GM18499 (cell line): ENCODE measurements around the gene PIAS4.

ENCODE experiments used
- ATAC-seq: cut with Tn5 transposase; IDR thresholded peaks from one replicate; pipeline ENCODE4 v1.9.1; 2021; ENCODE audit warnings: moderate number of reproducible peaks; ENCODE audit not compliant: insufficient read depth, unreplicated experiment

Gene PIAS4

GRCh38 chr19:4036576-4037300 lies 29.2 kb downstream of the PIAS4 start:
- no peak for ATAC-seq

- ATAC-seq, result no peak
Observed at GRCh38 chr19:4037301-4037949, 29.9 kb downstream of the PIAS4 start.

DNA sequence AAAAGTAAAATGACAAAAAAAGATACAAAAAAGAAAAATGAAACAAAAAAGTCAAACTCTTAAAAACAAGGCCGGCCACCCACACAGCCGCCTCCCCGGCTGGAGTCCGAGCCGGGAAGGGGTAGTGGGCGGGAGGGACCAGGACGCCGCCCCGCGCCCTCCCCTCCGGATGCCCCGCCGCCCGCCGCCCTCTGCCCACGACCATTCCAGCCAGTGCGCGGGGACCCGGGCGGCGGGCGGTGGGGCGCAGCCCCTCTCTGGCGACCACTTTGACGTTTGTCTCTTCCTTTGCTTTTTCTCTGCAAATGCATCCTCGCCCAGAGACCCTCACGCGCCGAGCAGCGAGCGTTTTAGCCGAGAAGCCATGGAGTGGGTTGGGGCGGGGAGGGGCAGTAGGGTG lies 30.5 kb downstream of the PIAS4 start:
- no peak for ATAC-seq

DNA sequence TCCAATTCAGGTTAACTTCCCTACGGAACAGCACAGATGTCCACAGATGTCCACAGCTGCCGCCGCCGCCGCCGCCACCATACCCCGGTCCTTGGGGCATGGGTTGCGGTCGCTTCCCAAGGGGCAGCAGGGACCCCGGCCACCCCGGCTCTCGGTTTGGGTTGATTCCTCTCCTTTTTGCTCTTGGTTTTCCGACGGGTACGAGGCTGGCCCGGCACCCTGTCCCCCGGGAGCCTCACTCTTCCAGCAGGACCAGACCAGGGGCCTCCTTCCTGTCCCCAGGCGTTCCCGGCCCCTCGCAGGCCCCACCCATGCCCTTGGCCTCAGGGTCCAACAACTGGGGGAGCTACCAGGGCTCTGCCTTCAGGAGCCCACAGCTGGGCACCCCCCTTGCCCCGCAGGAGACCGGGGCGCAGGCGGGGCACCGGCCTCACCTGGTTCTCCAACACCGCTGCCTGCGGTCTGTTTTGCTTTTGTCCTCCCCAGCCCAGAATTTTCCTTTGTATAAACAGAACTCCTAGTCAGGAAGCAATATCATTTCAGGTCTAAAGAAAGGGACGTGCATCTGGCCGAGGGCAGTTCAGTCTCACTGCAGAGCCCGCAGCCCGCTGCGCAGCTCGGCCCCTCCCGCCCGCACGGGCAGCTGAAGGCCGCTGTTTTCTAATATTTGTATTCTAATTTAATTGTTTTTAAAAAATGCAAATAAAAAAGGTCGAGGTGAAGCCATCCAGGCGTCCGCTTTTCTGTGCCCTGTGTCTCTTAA lies 31.3 kb downstream of the PIAS4 start:
- no peak for ATAC-seq

DNA sequence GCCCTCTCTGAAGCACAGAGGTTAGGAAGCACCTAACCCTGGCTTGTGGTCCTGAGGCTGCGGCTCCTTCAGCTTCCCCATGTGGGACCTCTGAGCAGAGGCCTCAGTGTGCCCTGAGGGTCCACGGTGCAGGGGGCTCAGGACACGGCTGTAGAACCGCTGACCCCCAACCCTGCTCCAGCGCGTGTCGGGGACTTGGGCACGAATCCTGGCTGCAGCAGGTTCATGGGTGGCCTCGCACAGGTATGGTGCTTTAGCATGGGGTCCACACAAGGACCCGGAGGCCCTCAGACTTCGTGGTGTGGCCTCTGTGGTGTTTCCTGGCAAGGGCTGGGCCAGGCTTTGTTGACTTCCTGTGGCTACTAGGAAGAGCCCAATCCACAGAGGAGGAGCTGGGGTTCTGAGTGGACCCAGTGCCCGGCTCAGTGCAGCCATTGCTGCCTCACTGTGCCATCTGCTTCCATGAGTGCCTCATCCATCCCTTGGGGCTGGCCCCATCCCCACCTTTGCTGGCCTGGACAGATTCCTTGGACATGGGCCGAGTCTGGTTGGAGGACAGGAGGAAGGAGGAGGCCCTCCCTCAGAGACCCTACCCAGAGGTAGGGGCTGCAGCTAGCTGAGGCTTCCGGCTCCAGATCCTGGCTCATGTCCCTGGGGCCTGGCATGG lies 34.7 kb downstream of the PIAS4 start:
- ATAC-seq, result no peak

DNA sequence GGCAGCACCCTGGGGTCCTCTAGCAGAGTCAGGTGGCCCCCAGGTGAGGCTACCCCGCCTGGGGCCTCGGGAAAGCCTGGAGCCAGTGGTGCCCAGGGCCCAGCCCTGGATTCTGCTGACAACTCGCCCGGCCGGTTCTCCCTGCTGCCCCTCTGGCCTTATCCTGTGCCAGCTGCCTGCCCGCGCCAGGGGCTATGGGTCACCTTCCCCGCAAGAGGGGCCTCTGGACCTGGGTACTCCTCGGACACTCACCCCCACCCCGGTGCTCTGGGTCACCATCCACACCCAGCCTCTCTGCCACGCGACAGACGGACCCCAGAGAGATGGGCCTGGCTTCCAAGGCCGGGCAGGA lies 35.2 kb downstream of the PIAS4 start:
- ATAC-seq, result no peak

- no peak for ATAC-seq
Observed at GRCh38 chr19:4043401-4043800, 35.9 kb downstream of the PIAS4 start.

DNA sequence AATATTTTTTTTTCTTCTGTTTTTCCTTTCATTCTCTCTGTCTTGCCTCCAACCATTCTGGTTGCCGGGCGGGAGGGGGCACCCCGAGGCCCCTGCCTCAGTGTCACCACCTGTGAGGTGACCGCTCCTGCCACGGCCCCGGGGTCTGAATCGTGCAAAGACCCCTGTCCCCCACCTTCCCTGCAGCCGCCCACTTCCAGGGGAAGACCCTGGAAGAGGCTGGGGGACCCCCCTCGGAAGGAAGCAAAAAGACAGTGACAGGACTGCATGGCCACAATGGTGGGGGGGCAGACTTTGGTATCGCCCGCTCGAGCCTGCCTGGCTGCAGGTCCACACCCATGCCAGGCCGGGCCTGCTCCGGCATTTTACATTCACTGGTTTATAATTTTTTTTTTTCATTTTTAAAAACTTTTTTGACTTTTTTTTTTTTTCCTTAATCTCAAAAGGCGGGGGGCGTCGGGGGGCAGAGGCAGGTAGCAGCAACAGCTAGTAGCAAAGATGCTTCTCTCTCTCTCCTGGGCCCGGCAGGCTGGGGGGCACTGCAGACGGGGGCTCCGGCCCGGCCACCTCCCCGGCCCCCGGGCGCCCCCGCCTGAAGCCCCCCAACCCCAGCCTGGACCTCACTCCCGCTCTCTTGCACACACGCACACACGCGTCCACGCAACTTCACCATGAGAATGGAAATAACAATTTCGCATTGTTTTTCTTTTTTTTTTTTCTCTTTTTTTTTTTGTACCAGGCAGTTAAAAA lies 36.6 kb downstream of the PIAS4 start:
- no peak for ATAC-seq

DNA sequence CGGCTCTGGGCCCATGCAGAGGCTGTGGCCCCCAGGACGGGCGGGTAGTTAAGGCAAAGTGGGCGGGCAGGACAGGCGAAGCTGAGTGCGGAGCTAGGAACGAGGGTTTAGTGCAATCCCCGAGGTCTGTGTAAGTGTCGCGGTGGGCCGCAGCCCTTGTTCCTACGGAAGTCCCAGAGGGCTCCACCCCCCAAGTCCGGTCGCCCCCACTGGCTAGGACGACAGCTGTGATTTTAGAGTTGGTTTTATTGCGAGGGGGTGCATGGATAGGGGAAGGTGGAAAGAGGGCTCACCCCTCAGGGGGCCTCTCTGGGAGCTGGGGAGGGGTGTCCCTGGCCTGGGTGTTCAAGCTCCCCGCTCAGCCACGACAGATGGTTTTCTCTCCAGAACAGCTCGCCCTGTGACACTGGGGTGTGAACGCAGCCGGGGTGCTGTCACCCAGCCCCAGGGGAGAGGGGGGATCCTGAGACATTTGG lies 37.5 kb downstream of the PIAS4 start:
- ATAC-seq, result no peak

DNA sequence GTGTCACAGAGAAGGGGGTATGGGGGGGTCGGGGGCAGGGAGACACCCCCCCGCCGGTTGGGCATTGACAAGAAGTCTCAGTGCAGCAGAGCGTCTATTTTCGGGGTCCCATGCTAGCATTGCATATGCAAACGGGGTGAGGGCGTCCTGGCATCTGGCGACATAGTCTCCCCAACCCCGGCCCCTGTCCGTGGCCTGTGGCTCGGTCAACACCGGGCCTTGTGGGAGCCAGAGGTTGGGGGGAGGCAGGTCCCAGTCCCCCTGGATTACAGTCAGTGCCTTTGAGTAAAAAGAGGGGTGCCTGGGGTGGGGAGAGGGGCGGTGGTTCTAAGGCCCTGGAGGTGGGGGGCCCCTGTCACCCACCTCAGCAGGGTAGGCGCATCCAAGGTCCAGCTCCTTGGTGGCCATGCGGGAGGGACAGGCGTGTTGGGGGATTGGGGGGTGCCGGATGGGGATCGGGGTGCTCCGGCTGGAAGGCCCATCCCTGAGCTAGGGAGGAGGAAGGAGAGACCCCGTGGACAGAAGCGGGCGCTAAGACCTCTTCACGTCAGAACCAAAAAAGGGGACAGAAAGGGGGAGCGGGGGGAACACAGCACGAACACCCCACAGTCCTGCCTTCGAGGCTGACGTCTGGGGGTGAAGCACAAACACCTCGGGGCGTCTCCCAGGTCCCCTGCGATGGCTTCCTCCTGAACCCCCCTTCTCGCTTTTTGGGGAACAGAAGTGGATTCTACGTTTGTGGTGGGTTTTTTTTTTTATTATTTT lies 38.2 kb downstream of the PIAS4 start:
- ATAC-seq, result no peak

GRCh38 chr19:4046362-4046691 lies 38.8 kb downstream of the PIAS4 start:
- ATAC-seq, result no peak

DNA sequence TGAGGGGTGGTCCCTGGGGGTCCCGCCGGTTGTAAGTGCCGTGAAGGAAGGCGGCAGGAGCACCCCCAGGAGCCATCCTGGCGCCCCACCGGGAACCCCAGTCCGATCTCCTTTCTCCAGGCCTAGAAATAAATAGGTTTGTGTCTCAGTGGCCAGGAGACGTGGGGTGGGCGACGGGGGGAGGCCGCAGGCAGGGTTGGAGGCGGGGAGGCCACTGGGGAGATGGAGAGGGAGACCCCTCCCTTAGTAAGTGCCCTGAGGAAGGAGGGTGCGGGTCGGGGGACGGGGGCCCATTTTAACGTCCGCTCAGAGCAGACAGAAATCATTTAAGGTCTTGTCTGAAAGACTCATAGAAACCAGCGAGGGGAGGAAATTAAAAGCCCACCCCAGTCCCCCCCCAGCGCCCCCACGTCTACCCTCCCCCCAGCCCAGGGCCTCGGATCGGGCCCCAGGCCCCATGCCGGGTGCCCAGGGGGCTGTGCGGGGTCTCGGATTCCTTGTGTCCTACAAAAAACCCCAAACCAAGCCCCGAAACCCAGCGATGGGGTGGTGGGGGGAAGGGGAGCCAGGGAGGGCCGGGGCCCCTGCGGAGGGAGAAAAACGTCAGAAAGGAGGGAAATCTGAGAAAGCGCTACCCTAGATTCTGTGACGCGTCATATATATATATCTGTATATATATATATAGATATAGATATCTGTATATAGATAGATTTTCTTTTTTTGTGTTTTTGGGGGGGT lies 39.6 kb downstream of the PIAS4 start:
- no peak for ATAC-seq

- ATAC-seq, result no peak
Observed at GRCh38 chr19:4049432-4049831, 41.9 kb downstream of the PIAS4 start.

GRCh38 chr19:4051175-4052101 lies 43.9 kb downstream of the PIAS4 start:
- no peak for ATAC-seq

GRCh38 chr19:4052114-4052992 lies 44.8 kb downstream of the PIAS4 start:
- ATAC-seq, result no peak

DNA sequence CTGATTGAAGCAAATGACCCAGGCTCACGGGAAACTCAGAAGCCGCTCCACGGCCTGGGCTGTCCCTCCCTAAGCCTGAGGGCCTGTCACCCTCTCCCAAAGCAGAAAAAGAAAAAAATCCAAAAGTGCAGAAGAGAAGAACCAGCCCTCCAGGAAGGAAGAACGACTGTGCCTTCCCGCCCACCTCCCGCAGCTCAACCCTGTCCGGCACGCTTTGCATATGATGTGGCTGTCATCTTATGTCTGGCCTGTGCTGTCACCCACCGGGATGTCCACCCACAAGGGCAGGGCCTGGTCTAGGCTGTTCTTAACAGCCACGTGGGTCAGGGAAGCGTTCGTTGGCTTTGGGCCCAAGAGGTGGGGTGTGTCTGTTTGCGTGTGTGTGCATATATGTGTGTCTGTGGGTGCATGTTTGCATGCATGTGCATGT lies 45.5 kb downstream of the PIAS4 start:
- no peak for ATAC-seq
